GM10266 (cell line): ENCODE data around the gene CEP85.
A peak's percentile ranks its signal among the peaks of the same experiment; 100 is the strongest.

ENCODE experiments used
- DNase-seq: peaks from one replicate; pipeline ENCODE4 v3.0.0; 2012; ENCODE audit errors: extremely low spot score
- TF ChIP-seq, protein P1 (sequence below): IDR thresholded peaks from 2 replicates; pipeline ENCODE4 v1.5.1; 2012; ENCODE audit warnings: mild to moderate bottlenecking, low read depth; ENCODE audit not compliant: control insufficient read depth, insufficient read depth; ENCODE audit errors: missing control alignments

CEP85 gene

DNA sequence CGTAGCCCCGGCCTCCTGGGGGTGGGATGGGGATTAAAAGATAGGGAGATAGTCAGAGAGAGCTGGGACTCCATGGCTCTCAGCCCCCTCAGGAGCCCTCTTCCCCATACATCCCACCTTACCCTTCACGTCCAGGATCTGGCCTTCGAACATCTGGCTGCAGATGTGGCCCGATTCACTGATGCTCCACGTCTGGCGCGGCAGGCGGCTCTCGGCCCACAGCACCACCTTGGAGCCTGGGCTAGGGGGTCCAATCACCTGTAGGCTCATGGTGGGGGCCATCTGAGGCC lies 88.0 kb downstream of the CEP85 start:
- TF ChIP-seq, protein P1, sequence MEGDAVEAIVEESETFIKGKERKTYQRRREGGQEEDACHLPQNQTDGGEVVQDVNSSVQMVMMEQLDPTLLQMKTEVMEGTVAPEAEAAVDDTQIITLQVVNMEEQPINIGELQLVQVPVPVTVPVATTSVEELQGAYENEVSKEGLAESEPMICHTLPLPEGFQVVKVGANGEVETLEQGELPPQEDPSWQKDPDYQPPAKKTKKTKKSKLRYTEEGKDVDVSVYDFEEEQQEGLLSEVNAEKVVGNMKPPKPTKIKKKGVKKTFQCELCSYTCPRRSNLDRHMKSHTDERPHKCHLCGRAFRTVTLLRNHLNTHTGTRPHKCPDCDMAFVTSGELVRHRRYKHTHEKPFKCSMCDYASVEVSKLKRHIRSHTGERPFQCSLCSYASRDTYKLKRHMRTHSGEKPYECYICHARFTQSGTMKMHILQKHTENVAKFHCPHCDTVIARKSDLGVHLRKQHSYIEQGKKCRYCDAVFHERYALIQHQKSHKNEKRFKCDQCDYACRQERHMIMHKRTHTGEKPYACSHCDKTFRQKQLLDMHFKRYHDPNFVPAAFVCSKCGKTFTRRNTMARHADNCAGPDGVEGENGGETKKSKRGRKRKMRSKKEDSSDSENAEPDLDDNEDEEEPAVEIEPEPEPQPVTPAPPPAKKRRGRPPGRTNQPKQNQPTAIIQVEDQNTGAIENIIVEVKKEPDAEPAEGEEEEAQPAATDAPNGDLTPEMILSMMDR = peak; percentile 8
- DNase-seq = no peak

DNA sequence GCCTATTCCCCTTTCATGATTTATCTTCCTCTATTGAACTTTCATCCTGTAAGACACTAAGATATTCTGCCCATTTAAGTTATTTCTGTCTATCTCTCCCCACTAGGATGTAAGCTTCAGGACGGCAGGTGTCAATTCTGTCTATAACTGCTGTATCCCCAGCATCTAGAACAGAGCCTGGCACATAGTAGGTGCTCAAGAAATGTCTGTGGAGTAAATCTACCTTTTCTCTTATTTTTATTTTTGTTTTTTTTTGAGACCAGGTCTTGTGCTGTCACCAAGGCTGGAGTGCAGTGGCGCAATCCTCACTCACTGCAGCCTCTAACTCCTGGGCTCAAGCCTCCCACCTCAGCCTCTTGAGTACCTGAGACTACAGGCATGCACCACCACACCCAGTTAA lies 89.4 kb downstream of the CEP85 start:
- TF ChIP-seq, protein P1 = no peak
- no peak for DNase-seq

DNA sequence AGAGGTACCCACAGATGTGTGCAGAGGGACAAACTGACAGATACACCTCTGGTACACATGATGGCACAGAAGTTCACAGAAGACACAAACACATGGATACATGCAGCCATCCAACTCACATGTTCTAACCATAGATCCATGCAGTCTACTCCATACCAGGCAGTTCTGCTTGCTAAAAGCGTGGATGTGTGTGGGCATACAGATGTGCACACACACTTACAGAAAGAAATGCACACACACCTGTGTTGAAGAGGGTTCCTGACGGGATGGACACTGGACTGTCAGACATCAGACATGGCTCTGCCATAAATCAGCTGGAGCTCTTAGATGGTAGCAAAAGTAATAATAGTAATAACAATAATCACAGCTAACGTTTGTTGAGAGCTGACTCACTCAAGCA lies 90.5 kb downstream of the CEP85 start:
- no peak for DNase-seq
- TF ChIP-seq, protein P1 = no peak

DNA sequence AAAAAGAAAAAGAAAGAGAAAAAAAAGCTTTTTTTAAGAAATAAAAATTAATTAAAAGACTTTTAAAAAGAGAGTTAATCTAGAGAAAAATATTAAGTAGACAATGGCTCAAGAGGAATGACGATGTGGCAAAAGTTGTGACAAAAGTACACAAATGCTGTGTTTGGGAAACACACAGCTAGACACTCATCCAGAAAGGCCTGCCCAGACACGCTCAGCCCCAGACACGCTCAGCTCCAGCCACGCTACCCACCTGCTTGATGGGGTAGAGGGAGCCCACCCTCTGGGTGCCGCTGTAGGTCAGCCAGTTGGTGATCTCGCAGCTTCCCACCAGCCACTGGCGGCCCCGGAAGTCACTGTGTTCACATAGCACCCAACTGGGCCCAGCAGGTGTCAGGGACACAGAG lies 94.0 kb downstream of the CEP85 start:
- no peak for DNase-seq
- TF ChIP-seq, protein P1 = no peak
